Measurements from ENCODE around the gene ADGRV1.

The ADGRV1 gene

GRCh38 chr5:91136271-91136670 is 577.7 kb downstream of the ADGRV1 start:
- TF ChIP-seq TEAD4 (IDR thresholded peaks at IDR 0.05) = peak; percentile 79
- no peak for TF ChIP-seq TAF1 (IDR thresholded peaks at IDR 0.05; ENCODE audit: low read depth)

GRCh38 chr5:91137647-91138046 is 579.0 kb downstream of the ADGRV1 start:
- TF ChIP-seq RAD21 (IDR thresholded peaks at IDR 0.05; ENCODE audit: low read depth) = no peak
- TF ChIP-seq CREB1 (IDR thresholded peaks at IDR 0.05; ENCODE audit: low read depth) = no peak
- TF ChIP-seq USF1 (IDR thresholded peaks at IDR 0.05) = no peak
- no peak for TF ChIP-seq TAF1 (IDR thresholded peaks at IDR 0.05; ENCODE audit: low read depth)
- no peak for TF ChIP-seq FOXM1 (IDR thresholded peaks at IDR 0.05; ENCODE audit: borderline replicate concordance, low read depth)
- no peak for TF ChIP-seq REST (IDR thresholded peaks at IDR 0.05; ENCODE audit: low read depth)
- TF ChIP-seq EGR1 (IDR thresholded peaks at IDR 0.05) = no peak
- no peak for TF ChIP-seq MAX (IDR thresholded peaks at IDR 0.05)
- TF ChIP-seq TCF12 (IDR thresholded peaks at IDR 0.05; ENCODE audit: low read depth) = no peak
- no peak for TF ChIP-seq NFIC (IDR thresholded peaks at IDR 0.05)
- no peak for TF ChIP-seq ZBTB7A (IDR thresholded peaks at IDR 0.05; ENCODE audit: low read depth)
- no peak for TF ChIP-seq TEAD4 (IDR thresholded peaks at IDR 0.05)
- TF ChIP-seq CEBPB (IDR thresholded peaks at IDR 0.05) = no peak
- TF ChIP-seq EP300 (IDR thresholded peaks at IDR 0.05; ENCODE audit: borderline replicate concordance) = no peak
- TF ChIP-seq YY1 (IDR thresholded peaks at IDR 0.05; ENCODE audit: low read depth) = no peak

- no peak for TF ChIP-seq USF1 (IDR thresholded peaks at IDR 0.05)
- TF ChIP-seq CEBPB (IDR thresholded peaks at IDR 0.05) = no peak
- no peak for TF ChIP-seq ZBTB7A (IDR thresholded peaks at IDR 0.05; ENCODE audit: low read depth)
- TF ChIP-seq CREB1 (IDR thresholded peaks at IDR 0.05; ENCODE audit: low read depth) = no peak
- no peak for TF ChIP-seq MAX (IDR thresholded peaks at IDR 0.05)
- TF ChIP-seq RAD21 (IDR thresholded peaks at IDR 0.05; ENCODE audit: low read depth) = no peak
- no peak for TF ChIP-seq NFIC (IDR thresholded peaks at IDR 0.05)
- no peak for TF ChIP-seq REST (IDR thresholded peaks at IDR 0.05; ENCODE audit: low read depth)
- TF ChIP-seq TAF1 (IDR thresholded peaks at IDR 0.05; ENCODE audit: low read depth) = no peak
- no peak for TF ChIP-seq EP300 (IDR thresholded peaks at IDR 0.05; ENCODE audit: borderline replicate concordance)
- TF ChIP-seq TCF12 (IDR thresholded peaks at IDR 0.05; ENCODE audit: low read depth) = no peak
Measured at GRCh38 chr5:91139572-91140200, 581.1 kb downstream of the ADGRV1 start.

- TF ChIP-seq EP300 (IDR thresholded peaks at IDR 0.05; ENCODE audit: borderline replicate concordance) = no peak
- no peak for TF ChIP-seq MAX (IDR thresholded peaks at IDR 0.05)
- TF ChIP-seq CEBPB (IDR thresholded peaks at IDR 0.05) = no peak
- no peak for TF ChIP-seq ZBTB7A (IDR thresholded peaks at IDR 0.05; ENCODE audit: low read depth)
- no peak for TF ChIP-seq TCF12 (IDR thresholded peaks at IDR 0.05; ENCODE audit: low read depth)
- TF ChIP-seq EGR1 (IDR thresholded peaks at IDR 0.05) = no peak
- TF ChIP-seq YY1 (IDR thresholded peaks at IDR 0.05; ENCODE audit: low read depth) = no peak
Measured at GRCh38 chr5:91140657-91141056, 582.1 kb downstream of the ADGRV1 start.

GRCh38 chr5:91141642-91142041 is 583.0 kb downstream of the ADGRV1 start:
- no peak for TF ChIP-seq RAD21 (IDR thresholded peaks at IDR 0.05; ENCODE audit: low read depth)
- TF ChIP-seq EP300 (IDR thresholded peaks at IDR 0.05; ENCODE audit: borderline replicate concordance) = no peak
- no peak for TF ChIP-seq EGR1 (IDR thresholded peaks at IDR 0.05)
- TF ChIP-seq NFIC (IDR thresholded peaks at IDR 0.05) = no peak
- TF ChIP-seq TEAD4 (IDR thresholded peaks at IDR 0.05) = no peak
- no peak for TF ChIP-seq CEBPB (IDR thresholded peaks at IDR 0.05)
- TF ChIP-seq TAF1 (IDR thresholded peaks at IDR 0.05; ENCODE audit: low read depth) = no peak
- no peak for TF ChIP-seq MAX (IDR thresholded peaks at IDR 0.05)
- TF ChIP-seq TCF12 (IDR thresholded peaks at IDR 0.05; ENCODE audit: low read depth) = no peak
- no peak for TF ChIP-seq REST (IDR thresholded peaks at IDR 0.05; ENCODE audit: low read depth)
- no peak for TF ChIP-seq CREB1 (IDR thresholded peaks at IDR 0.05; ENCODE audit: low read depth)
- no peak for TF ChIP-seq FOXM1 (IDR thresholded peaks at IDR 0.05; ENCODE audit: borderline replicate concordance, low read depth)
- TF ChIP-seq ZBTB7A (IDR thresholded peaks at IDR 0.05; ENCODE audit: low read depth) = no peak
- no peak for TF ChIP-seq YY1 (IDR thresholded peaks at IDR 0.05; ENCODE audit: low read depth)
- TF ChIP-seq USF1 (IDR thresholded peaks at IDR 0.05) = no peak
